HG02884 (cell line): ENCODE measurements around the gene CMSS1.

Experiments
- ATAC-seq: cut with Tn5 transposase; IDR thresholded peaks from one replicate; pipeline ENCODE4 v1.9.1; 2021; ENCODE audit warnings: mild to moderate bottlenecking, moderate library complexity; ENCODE audit not compliant: unreplicated experiment

CMSS1 gene

DNA sequence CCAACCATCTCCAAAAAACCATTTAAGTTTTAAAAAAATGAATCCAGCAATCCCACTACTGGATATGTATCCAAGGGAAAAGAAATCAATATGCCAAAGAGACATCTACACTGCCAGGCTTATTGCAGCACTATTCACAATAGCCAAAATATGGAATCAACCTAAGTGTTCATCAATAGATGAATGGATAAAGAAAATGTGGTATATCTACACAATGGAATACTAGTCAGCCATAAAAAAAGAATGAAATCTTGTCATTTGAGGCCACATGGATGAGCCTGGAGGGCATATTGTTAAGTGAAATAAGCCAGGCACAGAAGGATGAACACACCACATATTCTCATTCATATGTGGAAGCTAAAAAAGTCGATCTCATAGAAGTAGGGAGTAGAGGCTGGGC, 160.6 kb downstream of the CMSS1 start:
- no peak for ATAC-seq

GRCh38 chr3:99980606-99981005, 162.9 kb downstream of the CMSS1 start:
- no peak for ATAC-seq

- no peak for ATAC-seq
Measured at GRCh38 chr3:99981138-99981537, 163.5 kb downstream of the CMSS1 start.

- ATAC-seq: no peak
Measured at GRCh38 chr3:99982650-99983049, 165.0 kb downstream of the CMSS1 start.

DNA sequence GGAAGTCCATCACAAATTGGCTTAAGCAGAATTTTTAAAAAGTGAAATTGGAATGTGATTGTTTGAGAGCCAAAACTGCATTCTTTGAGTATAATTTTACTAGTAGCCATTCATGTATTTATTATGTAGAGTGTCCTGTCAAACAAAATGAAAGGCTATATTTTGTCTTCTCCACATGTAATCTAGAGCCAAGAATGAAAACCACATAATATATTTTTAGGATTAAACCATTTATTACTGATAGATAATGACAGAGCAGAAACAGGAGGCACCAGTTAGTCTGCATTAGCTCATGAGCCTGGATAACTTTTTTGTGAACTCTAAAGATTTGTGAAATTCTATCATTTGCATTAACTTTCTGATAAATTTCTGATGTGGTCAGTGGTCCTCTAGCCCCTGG, 166.5 kb downstream of the CMSS1 start:
- ATAC-seq: no peak

DNA sequence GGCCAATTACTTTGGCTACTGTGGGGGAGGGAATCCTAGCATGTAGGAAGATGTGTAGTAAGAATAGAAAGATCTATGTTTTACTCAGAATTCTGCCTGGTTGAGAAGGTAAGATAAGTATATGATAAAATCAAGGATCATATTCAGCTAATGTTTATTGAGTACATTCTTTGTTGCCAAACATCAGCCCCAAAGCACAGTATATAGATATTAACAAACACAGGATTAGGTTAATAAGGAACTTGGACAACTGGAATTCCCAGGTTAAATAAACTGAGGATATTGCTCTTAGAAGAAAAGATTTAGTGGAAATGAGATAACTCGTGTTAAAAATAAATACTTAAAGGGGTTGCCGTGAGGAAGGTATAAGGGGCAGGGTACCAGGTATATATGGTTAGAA, 167.0 kb downstream of the CMSS1 start:
- no peak for ATAC-seq

DNA sequence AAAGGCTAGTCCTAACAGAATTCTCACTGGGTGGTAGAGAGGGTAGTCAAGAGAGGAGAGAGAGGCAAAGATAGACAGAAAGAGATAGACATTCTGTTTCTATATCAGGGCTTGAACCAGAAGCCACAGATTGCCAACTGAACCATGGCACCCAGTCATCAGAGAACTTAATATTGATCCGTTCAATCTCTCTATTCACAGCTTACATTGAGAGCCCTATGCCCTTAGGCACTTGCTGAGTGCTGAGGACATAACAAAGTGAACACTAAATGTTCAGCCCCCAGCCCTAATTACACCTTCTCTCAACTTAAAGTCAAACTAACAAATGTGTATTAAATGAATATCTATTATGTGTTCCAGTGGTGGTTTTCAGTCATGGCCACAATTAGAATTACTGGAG, 172.5 kb downstream of the CMSS1 start:
- no peak for ATAC-seq

DNA sequence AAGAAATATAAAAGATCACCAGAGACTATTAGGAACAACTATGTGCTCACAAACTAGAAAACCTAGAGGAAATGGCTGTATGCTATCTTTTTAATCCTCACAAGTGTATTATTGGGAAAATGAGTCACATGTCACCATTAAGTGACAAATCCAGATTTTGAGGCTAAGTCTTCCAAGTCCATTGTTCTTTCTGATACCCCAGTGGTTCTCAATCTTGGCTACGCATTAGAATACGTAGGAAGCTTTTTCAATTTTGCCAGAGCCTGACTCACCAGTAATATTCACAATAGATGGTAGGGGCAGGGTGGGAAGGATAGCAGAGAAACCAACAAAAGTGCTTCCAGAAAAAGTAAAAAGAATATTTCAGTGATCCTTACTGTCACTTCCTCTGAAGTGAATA, 179.6 kb downstream of the CMSS1 start:
- ATAC-seq: no peak

DNA sequence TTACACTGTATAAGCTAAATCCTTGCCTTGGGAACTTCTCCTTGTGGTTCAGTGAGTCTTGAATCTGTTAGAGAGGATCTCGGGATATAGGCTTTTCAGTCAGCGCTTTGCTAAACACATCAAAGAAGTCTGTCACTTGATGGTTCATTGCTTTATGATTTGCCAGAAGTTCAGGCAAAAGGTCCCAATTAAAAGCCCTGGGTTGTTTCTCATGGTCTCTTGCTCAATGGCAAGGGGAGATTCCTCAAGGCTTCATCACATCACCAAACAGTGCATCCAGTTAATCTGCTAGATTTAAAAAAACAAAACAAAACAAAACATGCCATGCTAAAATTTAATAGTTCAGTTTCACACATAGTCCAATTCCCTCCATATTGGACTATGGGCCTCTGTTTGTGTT, 181.9 kb downstream of the CMSS1 start:
- no peak for ATAC-seq

GRCh38 chr3:100001083-100001482, 183.4 kb downstream of the CMSS1 start:
- ATAC-seq: no peak

DNA sequence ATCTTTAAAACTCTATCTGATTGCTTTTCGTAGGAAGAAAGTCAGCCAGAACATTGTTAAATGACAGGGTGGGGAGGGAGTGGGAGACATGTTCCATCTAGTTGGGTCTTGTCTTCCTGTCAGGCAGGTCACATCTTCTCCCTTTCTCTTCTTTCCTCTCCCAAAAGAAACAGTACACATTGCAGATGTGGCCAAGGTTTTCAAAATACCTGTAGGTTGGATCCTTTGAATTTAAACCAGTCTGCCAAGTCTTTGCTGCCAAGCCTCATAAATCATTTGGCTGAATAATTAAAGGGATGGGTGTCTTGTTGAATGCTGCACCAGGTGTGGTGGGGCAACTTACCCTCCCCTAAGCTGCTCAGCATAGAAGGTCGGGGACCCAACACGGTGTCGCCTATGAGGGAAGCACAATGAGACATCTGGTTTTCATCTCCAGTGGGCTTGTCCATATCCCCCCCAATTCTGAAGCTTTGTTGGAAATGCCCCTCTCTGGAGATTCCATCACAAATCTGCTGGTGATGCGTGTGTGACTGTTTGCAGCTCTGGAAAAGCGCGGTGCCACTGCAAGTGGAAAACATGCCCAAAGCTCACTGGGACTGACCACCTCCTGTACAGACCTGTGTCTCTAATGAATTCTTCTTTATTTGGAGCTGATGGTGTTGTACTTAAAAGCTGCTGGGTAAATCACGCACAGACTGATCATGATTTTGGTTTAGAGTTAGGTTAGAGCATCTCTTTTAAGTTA, 184.0 kb downstream of the CMSS1 start:
- ATAC-seq: no peak

DNA sequence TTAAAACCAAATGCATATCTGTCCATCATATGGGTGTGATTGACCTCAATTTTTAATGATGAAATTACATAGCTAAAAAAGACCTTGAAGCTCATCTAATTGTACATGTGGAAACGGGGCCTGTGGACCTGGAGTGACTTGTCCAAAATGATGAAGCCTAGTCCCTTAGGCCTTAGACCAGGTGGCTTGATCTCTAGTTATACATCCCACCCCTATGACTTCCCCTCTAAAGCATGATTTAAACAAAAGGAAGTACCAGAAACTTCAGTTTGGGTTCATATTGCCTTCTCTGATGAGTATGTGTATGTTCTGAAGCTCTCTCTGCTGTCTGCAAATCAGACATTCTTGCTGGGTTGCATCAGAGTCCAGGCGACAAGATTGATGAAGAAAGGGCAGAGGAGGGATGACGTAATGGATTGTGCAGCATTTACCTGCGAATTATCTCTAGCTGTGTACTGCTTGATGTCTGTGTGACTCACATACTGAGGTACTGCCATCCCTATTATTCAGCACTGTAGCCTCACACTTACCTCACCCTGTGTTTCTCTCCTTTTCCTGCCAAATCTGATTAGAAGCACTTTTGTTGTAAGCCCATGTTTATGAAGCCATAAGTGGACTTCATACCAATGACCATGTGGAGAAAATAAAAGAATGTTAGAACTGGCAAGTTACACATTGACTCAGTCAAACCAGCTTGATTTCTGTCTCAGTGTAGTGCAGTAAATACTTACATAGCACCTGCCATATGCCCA, 185.1 kb downstream of the CMSS1 start:
- no peak for ATAC-seq

GRCh38 chr3:100003609-100004503, 186.2 kb downstream of the CMSS1 start:
- no peak for ATAC-seq

GRCh38 chr3:100004931-100005330, 187.3 kb downstream of the CMSS1 start:
- no peak for ATAC-seq

DNA sequence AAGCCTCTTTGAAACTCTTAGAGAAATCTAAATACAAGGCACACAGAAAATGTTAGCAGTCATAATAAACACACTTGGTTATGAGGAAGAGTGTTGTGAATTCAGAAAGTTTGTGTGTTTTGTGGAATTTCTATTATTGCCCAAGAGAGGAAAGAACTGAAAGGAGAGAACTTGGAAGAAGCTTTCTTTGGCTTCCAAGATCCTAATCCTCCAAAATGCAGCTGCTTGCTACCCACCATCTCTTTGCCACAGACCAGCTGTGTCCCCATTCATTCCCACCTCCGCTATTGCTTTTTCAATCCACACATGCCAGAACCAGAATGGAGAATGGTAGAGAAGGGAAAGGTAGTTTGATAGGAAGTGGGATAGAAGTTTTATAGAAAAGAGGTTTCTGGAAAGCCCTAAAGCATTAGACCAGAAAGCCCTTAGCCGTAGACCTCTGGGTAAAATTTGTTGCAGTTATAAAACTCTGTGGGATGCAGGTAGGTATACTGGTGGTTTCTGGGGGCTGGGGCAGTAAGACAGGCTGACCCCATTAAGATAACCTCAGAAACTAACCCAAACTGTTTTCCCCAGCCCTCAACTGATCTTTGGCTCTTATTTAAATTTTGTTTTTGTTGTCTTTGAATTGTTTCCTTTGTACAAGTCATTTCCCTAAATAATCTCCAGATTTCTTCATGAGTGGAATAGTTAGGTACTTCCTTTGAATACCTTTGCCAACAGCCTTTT, 188.2 kb downstream of the CMSS1 start:
- ATAC-seq: no peak

DNA sequence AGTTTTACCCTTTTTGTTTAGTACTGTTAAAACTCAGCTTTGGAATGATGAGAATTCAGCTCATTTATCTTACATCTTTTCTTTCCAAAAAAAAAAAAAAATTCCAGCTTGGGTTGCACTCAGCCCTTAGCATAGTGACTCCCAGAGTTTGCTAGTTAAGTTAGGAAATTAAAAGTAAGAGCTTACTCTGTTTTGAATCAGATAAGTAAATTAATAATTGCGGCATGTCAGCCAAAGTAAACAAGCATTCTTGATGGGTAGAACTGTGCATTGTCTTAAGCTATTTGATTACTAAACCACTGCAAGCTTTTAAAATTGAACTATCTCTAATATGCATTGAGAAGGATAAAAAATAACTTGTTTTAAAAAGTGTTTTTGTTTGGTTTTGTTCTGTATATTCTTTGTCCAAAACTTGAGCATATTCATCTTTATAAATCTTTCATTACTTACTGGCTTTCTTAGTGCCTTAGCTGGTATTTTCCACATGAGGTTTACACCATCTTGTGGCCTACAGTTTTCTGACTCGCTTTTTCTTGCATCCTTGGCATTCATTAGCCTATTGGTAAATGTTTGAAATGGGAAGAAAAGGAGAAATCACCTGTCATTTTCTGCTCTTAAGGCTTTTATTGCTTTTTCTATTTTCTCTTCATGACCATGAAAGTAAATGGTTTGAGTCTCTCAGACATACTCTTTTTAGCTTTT, 189.1 kb downstream of the CMSS1 start:
- ATAC-seq: no peak

DNA sequence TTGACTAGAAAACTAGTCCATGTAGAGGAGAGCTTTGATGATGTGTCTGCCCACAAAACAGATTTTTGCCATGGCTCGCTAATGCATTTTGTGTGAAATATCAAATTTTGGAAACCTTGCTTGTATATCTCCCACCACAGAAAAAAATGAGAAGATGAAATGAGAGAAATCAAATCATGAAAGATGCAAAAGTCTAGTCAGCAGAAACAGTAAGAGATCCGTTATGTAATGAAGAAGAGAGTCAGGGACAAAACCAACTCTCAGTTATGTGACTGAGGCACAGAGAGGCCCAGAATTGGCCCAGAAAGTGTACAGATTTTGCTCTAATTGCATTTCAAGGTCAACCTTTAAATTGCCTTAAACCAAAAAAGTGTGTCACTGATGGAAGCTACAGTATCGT, 189.7 kb downstream of the CMSS1 start:
- no peak for ATAC-seq

- ATAC-seq: no peak
Measured at GRCh38 chr3:100008081-100008698, 190.5 kb downstream of the CMSS1 start.

DNA sequence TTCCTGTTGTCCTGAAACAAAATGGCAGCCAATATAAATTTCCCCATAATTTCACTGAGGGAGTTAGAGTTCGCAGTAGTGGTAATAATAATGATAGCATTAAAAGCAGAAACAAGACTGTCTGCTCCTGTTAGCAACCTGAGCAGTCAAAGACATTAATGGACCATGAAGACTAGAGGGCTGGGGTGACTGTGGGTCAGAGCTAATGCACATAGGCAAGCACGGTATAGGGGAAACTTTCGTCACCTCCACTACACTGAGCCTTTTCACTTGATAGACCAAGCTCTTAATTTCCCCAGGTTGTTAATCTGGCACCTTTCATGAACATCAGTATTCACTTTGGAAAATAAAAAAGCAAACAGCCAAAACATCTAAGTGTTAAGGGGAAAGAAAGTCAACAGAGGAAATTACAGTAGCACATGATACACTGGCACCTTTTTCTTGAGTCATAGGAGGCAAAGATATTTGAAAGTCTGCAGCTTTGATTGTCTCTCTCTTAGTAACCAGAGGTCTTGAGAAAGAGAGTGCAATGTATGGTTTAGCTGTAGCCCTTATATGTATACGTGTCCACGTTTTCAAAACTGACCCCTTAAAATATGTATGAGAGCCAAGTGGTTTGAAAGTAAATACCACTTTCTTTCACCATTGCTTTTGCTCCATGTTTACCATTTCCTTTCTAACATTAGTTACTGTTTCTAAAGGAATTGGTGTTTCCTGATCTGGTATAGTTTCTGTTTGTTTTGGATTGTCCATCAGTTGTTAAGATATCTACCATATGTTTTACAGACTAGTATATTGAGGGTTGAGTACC, 191.8 kb downstream of the CMSS1 start:
- no peak for ATAC-seq
